LNCAP (cell line): ENCODE data around the gene MT1M.

Experiments used
- TF ChIP-seq, protein P1 (sequence below): fragments of 450-650 bp; IDR thresholded peaks from 2 replicates; pipeline ENCODE4 v1.5.1; 2017; ENCODE audit warnings: mild to moderate bottlenecking

Gene MT1M

DNA sequence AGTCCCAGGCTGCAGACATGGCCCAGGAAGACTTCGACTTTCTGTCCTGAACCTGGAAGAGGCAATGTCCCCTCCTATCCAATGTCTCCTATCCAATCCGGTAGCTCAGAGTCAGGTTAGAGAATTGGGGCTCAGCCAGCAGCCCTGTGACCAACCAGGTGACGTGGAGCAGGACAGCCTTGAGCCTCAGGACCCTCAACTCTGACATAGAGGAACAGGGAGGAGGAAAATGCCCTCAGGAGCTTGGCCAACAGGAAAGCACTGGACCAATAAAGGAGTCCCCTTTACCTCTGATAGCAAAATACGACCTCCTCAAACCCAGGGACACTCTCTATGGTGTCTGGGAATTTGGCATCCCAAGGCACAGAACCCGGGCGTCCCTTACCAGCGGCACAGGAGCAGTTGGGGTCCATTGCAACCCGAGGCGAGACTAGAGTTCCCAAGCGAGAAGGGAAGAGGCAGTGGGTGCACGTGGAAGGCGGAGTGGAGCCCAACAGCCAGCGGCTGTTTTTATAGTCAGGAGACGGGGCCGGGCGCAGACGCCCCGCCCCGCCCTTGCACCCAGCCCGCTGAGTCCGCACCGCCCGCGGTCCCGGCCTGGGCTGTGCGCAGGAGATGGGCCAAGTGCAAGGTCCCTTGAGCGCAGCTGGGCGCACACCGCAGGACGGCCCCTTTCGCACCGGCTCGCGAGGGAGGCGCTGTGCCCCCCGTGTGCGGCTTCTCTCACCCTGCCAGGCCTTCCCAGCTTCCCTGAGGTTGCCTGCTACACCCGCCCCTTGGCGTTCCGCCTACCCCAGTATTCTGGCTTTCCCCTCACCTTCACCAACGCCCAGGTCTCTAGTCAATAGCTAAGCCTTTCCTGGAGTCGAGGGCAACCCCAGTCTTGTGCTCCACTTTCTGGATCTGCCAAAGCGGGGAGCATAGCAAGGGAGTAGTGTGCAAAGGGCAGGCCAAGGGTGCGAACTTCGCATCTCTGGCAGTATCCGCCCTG lies 35.4 kb downstream of the MT1M start, which contains the start of gene MT1G:
Gene MT1G (minus strand): TSS at position 485 of the 991 bp plus-strand sequence. CDS start 72 bp downstream, at position 413.
- TF ChIP-seq, protein P1, sequence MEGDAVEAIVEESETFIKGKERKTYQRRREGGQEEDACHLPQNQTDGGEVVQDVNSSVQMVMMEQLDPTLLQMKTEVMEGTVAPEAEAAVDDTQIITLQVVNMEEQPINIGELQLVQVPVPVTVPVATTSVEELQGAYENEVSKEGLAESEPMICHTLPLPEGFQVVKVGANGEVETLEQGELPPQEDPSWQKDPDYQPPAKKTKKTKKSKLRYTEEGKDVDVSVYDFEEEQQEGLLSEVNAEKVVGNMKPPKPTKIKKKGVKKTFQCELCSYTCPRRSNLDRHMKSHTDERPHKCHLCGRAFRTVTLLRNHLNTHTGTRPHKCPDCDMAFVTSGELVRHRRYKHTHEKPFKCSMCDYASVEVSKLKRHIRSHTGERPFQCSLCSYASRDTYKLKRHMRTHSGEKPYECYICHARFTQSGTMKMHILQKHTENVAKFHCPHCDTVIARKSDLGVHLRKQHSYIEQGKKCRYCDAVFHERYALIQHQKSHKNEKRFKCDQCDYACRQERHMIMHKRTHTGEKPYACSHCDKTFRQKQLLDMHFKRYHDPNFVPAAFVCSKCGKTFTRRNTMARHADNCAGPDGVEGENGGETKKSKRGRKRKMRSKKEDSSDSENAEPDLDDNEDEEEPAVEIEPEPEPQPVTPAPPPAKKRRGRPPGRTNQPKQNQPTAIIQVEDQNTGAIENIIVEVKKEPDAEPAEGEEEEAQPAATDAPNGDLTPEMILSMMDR = no peak

DNA sequence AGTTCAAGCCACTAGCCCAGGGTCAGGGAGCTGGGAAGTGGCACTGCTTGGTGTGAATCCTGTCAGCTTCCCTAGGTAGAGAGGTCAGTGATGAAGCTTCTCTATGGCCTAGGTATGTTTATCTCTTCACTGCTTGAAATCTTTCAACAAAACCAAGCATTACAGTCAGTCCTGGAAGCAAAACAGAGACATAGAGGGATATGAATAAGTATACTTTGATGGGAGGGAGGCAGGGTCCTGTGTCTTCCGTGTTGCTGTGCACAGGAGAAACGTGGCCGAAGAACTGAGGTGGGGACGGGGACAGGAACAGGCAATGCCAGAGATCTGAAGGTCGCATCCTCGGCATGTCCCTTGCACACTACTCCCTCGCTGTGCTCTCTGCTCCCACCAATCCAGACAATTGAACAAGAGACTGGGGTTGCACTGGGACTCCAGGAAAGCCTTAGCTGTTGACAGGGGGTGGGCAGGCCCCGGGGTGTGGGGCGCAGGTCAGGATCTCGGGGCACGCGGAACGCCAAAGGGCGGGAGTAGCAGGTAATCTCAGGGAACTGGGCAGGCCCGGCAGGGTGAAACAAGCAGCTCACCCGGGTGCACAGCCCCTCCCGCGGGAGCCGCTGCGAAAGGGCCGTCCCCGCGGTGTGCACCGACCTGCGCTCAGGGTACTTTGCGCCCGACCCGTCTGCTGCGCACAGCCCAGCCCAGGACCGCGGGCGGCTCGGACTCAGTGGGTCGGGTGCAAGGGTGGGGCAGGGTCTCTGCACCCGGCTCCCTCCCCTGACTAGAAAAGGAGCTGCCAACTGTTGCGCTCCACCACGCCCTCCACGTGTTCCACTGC lies 36.8 kb downstream of the MT1M start, which contains the start of gene MT1H:
Gene MT1H (plus strand): TSS at position 810 of the 835 bp plus-strand sequence. CDS start 71 bp downstream, outside the sequence.
- TF ChIP-seq, protein P1 = no peak

DNA sequence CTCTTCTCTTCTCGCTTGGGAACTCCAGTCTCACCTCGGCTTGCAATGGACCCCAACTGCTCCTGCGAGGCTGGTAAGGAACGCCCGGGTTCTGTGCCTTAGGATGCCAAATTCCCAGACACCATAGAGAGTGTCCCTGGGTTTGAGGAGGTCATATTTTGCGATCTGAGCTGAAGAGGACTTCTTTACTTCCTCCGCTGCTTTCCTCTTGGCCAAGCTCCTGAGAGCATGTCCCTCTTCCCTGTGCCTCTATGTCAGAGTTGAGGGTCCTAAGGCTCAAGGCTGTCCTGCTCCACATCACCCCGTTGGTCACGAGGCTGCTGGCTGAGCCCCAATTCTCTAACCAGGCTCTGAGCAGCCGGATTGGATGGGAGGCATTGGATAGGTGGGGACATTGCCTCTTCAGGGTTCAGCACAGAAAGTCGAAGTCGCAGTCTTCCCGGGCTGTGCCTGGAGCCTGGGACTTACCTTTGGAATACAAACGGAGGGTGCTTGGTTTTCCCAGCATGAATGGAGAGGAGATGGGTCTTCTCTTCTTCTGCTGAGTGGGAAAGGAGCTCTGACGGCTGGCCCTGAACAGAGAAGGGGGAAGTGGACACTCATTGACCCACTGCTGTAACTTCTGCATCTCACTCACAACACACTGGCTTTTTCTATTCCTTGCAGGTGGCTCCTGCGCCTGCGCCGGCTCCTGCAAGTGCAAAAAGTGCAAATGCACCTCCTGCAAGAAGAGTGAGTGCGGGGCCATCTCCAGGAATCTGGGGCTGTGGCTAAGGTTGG lies 37.6 kb downstream of the MT1M start:
- TF ChIP-seq, protein P1 = no peak

DNA sequence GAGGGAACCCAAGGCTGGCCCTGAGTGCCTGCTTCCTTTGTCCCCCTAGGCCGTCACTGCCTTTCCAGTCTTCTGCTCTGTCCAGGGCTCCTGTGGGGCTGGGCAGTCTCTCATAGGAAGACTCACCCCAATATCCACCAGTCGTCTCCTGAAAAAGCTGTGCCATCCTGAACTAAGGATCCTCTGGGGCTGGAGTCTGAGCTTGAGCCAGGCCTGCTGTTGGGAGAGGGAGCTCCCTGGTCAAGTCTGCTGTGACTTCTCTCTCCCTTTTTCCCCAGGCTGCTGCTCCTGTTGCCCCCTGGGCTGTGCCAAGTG lies 38.1 kb downstream of the MT1M start:
- TF ChIP-seq, protein P1 = no peak

DNA sequence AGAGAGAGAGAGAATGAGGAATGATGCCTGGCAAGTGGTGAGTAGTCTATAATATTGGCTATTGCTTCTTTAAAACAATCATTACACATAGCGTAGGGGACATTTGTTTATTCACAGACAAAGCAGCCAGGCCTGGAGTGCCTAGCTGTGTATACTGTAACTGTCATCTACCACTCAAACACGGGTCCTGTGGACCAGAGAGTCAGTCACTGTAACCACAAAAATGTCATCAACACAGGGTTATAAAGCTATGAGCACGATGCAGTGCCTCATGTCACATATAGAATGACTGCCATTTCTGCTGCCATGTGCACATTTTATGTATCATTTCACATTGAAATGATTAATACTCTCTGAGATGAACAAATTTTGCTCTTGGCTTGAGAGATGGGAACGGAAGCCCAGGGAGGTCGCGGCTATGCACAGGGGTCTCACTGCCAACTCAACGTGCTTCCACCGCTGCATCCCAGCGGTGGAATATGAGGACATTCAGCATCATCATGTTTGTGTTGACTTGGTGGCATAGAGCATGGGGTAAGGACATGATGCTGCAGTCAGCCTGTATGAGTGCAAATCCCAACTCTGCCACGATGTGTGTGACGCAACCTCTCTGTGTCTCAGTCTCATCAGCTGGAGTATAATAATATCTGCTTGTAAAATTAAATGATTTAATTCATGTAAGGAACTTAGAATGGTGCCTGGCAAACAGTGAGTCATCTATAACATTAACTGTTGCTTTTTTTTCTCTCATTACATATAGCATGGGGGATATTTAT lies 40.5 kb downstream of the MT1M start:
- TF ChIP-seq, protein P1 = no peak

DNA sequence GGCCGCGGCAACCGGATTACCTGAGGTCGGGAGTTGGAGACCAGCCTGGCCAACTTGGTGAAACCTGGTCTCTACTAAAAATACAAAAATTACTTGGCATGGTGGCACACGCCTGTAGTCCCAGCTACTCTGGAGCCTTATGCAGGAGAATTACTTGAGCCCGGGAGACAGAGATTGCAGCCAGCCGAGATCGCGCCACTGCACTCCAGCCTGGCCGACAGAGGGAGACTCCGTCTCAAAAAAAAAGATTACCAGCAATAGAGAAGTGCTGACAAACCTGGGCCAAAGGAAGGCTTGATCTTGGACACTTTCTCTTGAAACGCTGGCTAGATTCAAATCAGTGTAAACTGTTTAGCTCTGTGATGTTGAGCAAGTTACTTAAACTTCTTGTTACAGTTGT lies 41.5 kb downstream of the MT1M start:
- TF ChIP-seq, protein P1 = peak; percentile 72
